T-cell (primary cell): ENCODE results near the gene TRIM52. TPM values are rescaled to one million over a fixed set of nuclear protein-coding genes. Genes with fewer than 3 reads are reported as not detected.
A peak's percentile ranks its signal among the peaks of the same experiment; 100 is the strongest.
"Not testable (repeated sequence)": the region's sequence is repeated elsewhere in the genome, so short reads cannot be mapped to it uniquely, and the experiment has no call there.

Experiments used
- ATAC-seq, 4 experiments: fragments of 200-7000 bp in 3 of 4; fragments of 150-1000 bp in 1 of 4; cut with Tn5 transposase; replicated peaks in 1 of 4; 1 replicate in 3 of 4; 2 replicates in 1 of 4; pipeline ENCODE4 v1.10.0; 2021; ENCODE audit warnings: moderate library complexity in 3 of 4, mild to moderate bottlenecking in 2 of 4, moderate number of reproducible peaks in 1 of 4
- CTCF ChIA-PET, 2 donors: fragments of 300-600 bp; sonication (Branson Sonifier 250); formaldehyde crosslinking; loops; one replicate each; lab custom pipeline; 2022; ENCODE audit warnings: antibody characterized with exemption in 2 of 2; lab: Charles Lee
- POLR2A ChIA-PET, 2 donors: fragments of 300-600 bp; sonication (Branson Sonifier 250); formaldehyde crosslinking; loops; one replicate each; lab custom pipeline; 2022; ENCODE audit warnings: antibody characterized with exemption in 2 of 2; lab: Charles Lee
- DNase-seq, 35 experiments: peaks; one replicate each; pipeline versions ENCODE4 v3.0.0 to v3.0.0-alpha.2; 2013 to 2023
- H3K27ac ChIP-seq: one replicate; pipeline ENCODE4 v1.5.1; 2013; ENCODE audit warnings: low read length
- H3K27me3 ChIP-seq, 2 experiments: replicated peaks in 1 of 2; 1 replicate in 1 of 2; 2 replicates in 1 of 2; pipeline versions ENCODE4 v1.6.1 to v1.7.0; 2013; ENCODE audit warnings: low read length in 1 of 2, mixed read lengths in 1 of 2; ENCODE audit not compliant: control insufficient read depth in 2 of 2, insufficient read depth in 2 of 2; ENCODE audit errors: extremely low read depth in 1 of 2
- H3K36me3 ChIP-seq, 2 donors: 1 replicate in 1 of 2; 2 replicates in 1 of 2; pipeline versions ENCODE4 v1.6.1 to v1.7.0; 2013; ENCODE audit warnings: low read length in 1 of 2; ENCODE audit not compliant: control insufficient read depth in 2 of 2, insufficient read depth in 1 of 2; ENCODE audit errors: extremely low read depth in 1 of 2
- H3K4me1 ChIP-seq, 2 experiments: 1 replicate in 1 of 2; 2 replicates in 1 of 2; pipeline versions ENCODE4 v1.6.1 to v1.7.0; 2013; ENCODE audit warnings: low read length in 2 of 2, mixed read lengths in 1 of 2; ENCODE audit not compliant: insufficient read depth in 2 of 2, control insufficient read depth in 1 of 2; ENCODE audit errors: extremely low read depth in 1 of 2
- H3K4me3 ChIP-seq, 2 donors: 1 replicate in 1 of 2; 2 replicates in 1 of 2; pipeline versions ENCODE4 v1.5.1 to v1.7.0; 2013; ENCODE audit warnings: mild to moderate bottlenecking in 2 of 2, low read length in 1 of 2, moderate library complexity in 1 of 2; ENCODE audit not compliant: control insufficient read depth in 1 of 2; ENCODE audit errors: extremely low read depth in 1 of 2
- H3K9me3 ChIP-seq: 2 replicates; pipeline ENCODE4 v1.7.0; 2013
- H3K27ac Mint-ChIP-seq, 2 donors: one replicate each; pipeline ENCODE4 v1.8.0; 2020 to 2021; ENCODE audit warnings: mild to moderate bottlenecking in 2 of 2, mixed read lengths in 2 of 2
- H3K27me3 Mint-ChIP-seq, 2 donors: one replicate each; pipeline ENCODE4 v1.8.0; 2021 to 2022; ENCODE audit warnings: mixed read lengths in 2 of 2
- H3K36me3 Mint-ChIP-seq: one replicate; pipeline ENCODE4 v1.8.0; 2021; ENCODE audit warnings: mixed read lengths
- H3K4me1 Mint-ChIP-seq, 3 donors: one replicate each; pipeline ENCODE4 v1.8.0; 2020 to 2022; ENCODE audit warnings: mixed read lengths in 3 of 3, mild to moderate bottlenecking in 1 of 3
- H3K4me3 Mint-ChIP-seq, 3 donors: one replicate each; pipeline ENCODE4 v1.8.0; 2020 to 2022; ENCODE audit warnings: mild to moderate bottlenecking in 3 of 3, mixed read lengths in 3 of 3, moderate library complexity in 3 of 3
- H3K9me3 Mint-ChIP-seq, 3 donors: one replicate each; pipeline ENCODE4 v1.8.0; 2020 to 2022; ENCODE audit warnings: mixed read lengths in 3 of 3
- WGBS: methylation state at CpG from one replicate; pipeline ENCODE4 v1.1.5; 2013; ENCODE audit warnings: missing lambda C conversion rate; ENCODE audit not compliant: insufficient coverage; 5-methylcytosine and 5-hydroxymethylcytosine counted together
- total RNA-seq, 35 experiments: library from RNA in 6 of 35; stranded (reverse) in 6 of 35; fragments of 120-200 nt in 1 of 35; gene quantifications; one replicate each; pipeline versions ENCODE4 v1.2.1 to v1.2.4 and lab custom pipeline; 2013 to 2026

The TRIM52 gene
- total RNA-seq, 5 donors from 2014 or later (not counting 1 experiment from before 2014, with no cell fraction given): 42.9 to 56.9 (median 54.0) TPM

- H3K27ac ChIP-seq, H3K27ac Mint-ChIP-seq, H3K4me3 ChIP-seq, H3K9me3 ChIP-seq, CTCF ChIA-PET, H3K4me3 Mint-ChIP-seq, H3K36me3 ChIP-seq, ATAC-seq, H3K36me3 Mint-ChIP-seq, H3K9me3 Mint-ChIP-seq, DNase-seq: not testable (repeated sequence)
- 89% methylated on average over 11 of the region's 11 CpGs for WGBS
- Mint-ChIP-seq H3K27me3 (peaks cover 0 to 13% of the 10 kb centered on the region in 2 donors), H3K4me1 (peaks cover 30 to 51% (median 34%) of the 10 kb centered on the region in 3 donors)
- POLR2A ChIA-PET: interaction anchor here in 1 of 2 donors (0.6 kb wide), 1 partner anchor 21 kb away, joined by 9 read pairs; no protein-coding TSS in a partner anchor
- peaks cover 9 to 28% of the 10 kb centered on the region in 2 experiments for H3K4me1 ChIP-seq
- peaks cover 3 to 13% of the 10 kb centered on the region in 2 experiments for H3K27me3 ChIP-seq
Observed at GRCh38 chr5:181210148-181210547, 50.8 kb downstream of the TRIM52 start.

- H3K27ac ChIP-seq, DNase-seq, H3K27ac Mint-ChIP-seq, CTCF ChIA-PET, H3K36me3 ChIP-seq, ATAC-seq, H3K4me3 ChIP-seq, H3K9me3 Mint-ChIP-seq, H3K36me3 Mint-ChIP-seq, H3K4me3 Mint-ChIP-seq, POLR2A ChIA-PET, H3K9me3 ChIP-seq: not testable (repeated sequence)
- Mint-ChIP-seq H3K4me1 (peaks cover 32 to 54% (median 35%) of the 10 kb centered on the region in 3 donors), H3K27me3 (peaks cover 0 to 13% of the 10 kb centered on the region in 2 donors)
- H3K4me1 ChIP-seq: peaks cover 11 to 31% of the 10 kb centered on the region in 2 experiments
- 85% methylated on average over 9 of the region's 24 CpGs for WGBS
- peaks cover 3 to 18% of the 10 kb centered on the region in 2 experiments for H3K27me3 ChIP-seq
Observed at GRCh38 chr5:181209006-181209405, 51.9 kb downstream of the TRIM52 start.

GRCh38 chr5:181207960-181208253 is 53.0 kb downstream of the TRIM52 start:
- Mint-ChIP-seq H3K27ac (peak overlapping the region; percentile 93 to 95), H3K27me3 (peaks cover 0 to 13% of the 10 kb centered on the region in 2 donors), H3K4me1 (peaks cover 32 to 47% (median 34%) of the 10 kb centered on the region in 3 donors), H3K4me3 (peak overlapping the region; percentile 84 to 92 (median 88)), H3K9me3 (peaks cover 0 to 5% (median 0%) of the 10 kb centered on the region in 3 donors), H3K36me3 (no peaks in the 10 kb centered on the region)
- Histone ChIP-seq H3K27ac (peak overlapping the region; percentile 65), H3K9me3 (no peaks in the 10 kb centered on the region), H3K36me3 (no peaks in the 10 kb centered on the region), H3K4me3 (peak overlapping the region in 1 of 2 donors; percentile 47), H3K27me3 (peaks cover 5 to 26% of the 10 kb centered on the region in 2 experiments), H3K4me1 (peaks cover 11 to 37% of the 10 kb centered on the region in 2 experiments)
- ATAC-seq (no peak), DNase-seq (no peak)
- 29% methylated on average over 1 of the region's 3 CpGs for WGBS
- ChIA-PET POLR2A (interaction anchor here (0.6 to 1.3 kb wide), 6 partner anchors 16 to 914 kb away, joined by 3 to 13 read pairs (median 4); no protein-coding TSS in a partner anchor), CTCF (interaction anchor here in 1 of 2 donors (0.5 to 2.3 kb wide), 8 partner anchors 8 to 409 kb away, joined by 3 to 29 read pairs (median 6); no protein-coding TSS in a partner anchor)

GRCh38 chr5:181207214-181207959 is 53.6 kb downstream of the TRIM52 start:
- Histone ChIP-seq H3K4me1 (peaks cover 11 to 37% of the 10 kb centered on the region in 2 experiments), H3K36me3 (no peaks in the 10 kb centered on the region), H3K9me3 (no peaks in the 10 kb centered on the region), H3K27me3 (peaks cover 5 to 26% of the 10 kb centered on the region in 2 experiments), H3K4me3 (peak overlapping the region; percentile 47 to 84), H3K27ac (peak overlapping the region; percentile 65)
- ATAC-seq (peak; percentile 25 to 73 (median 50)), DNase-seq (peak in 33 of 35 experiments; percentile 49 to 86 (median 64))
- peak overlapping the region; percentile 93 to 95 for H3K27ac Mint-ChIP-seq
- no peaks in the 10 kb centered on the region for H3K36me3 Mint-ChIP-seq
- peaks cover 31 to 46% (median 34%) of the 10 kb centered on the region in 3 donors for H3K4me1 Mint-ChIP-seq
- CTCF ChIA-PET: interaction anchor here (0.6 to 2.3 kb wide), 9 partner anchors 9 to 408 kb away, joined by 3 to 29 read pairs (median 6); no protein-coding TSS in a partner anchor
- H3K4me3 Mint-ChIP-seq: peak overlapping the region; percentile 84 to 92 (median 88)
- peaks cover 0 to 13% of the 10 kb centered on the region in 2 donors for H3K27me3 Mint-ChIP-seq
- H3K9me3 Mint-ChIP-seq: peaks cover 0 to 5% (median 0%) of the 10 kb centered on the region in 3 donors
- no CpG with 5 or more reads among the region's 36 CpGs for WGBS
- POLR2A ChIA-PET: interaction anchor here (0.6 to 1.4 kb wide), 9 partner anchors 14 to 913 kb away, joined by 3 to 13 read pairs (median 4); partner anchors contain the start of gene TRIM52 (in 1 of the 2)

- WGBS: 12% methylated on average over 34 of the region's 37 CpGs
- POLR2A ChIA-PET: interaction anchor here (0.6 to 1.4 kb wide), 4 partner anchors 15 to 390 kb away, joined by 3 to 4 read pairs (median 4); no protein-coding TSS in a partner anchor
- Histone ChIP-seq H3K27me3 (peaks cover 5 to 26% of the 10 kb centered on the region in 2 experiments), H3K27ac (no peak overlapping the region), H3K9me3 (no peaks in the 10 kb centered on the region), H3K36me3 (no peaks in the 10 kb centered on the region), H3K4me1 (peaks cover 11 to 37% of the 10 kb centered on the region in 2 experiments), H3K4me3 (peak overlapping the region; percentile 47 to 84)
- Mint-ChIP-seq H3K4me3 (peak overlapping the region; percentile 84 to 92 (median 88)), H3K9me3 (peaks cover 0 to 5% (median 0%) of the 10 kb centered on the region in 3 donors), H3K36me3 (no peaks in the 10 kb centered on the region), H3K4me1 (peaks cover 29 to 42% (median 32%) of the 10 kb centered on the region in 3 donors), H3K27ac (peak overlapping the region; percentile 93 to 95), H3K27me3 (peaks cover 0 to 13% of the 10 kb centered on the region in 2 donors)
- peak in 1 of 4 experiments; percentile 22 for ATAC-seq
- peak in 5 of 35 experiments; percentile 29 to 45 (median 36) for DNase-seq
- CTCF ChIA-PET: interaction anchor here in 1 of 2 donors (0.8 to 2.3 kb wide), 4 partner anchors 14 to 49 kb away, joined by 4 to 29 read pairs (median 12); no protein-coding TSS in a partner anchor
Observed at GRCh38 chr5:181205761-181206649, 54.9 kb downstream of the TRIM52 start.
